Stomach (tissue), 19 donors: ENCODE data around the gene TRAF3. TPM values are rescaled to one million over a fixed set of nuclear protein-coding genes. Genes with fewer than 3 reads are reported as not detected.
A peak's percentile ranks its signal among the peaks of the same experiment; 100 is the strongest.

Experiments
- DNase-seq, 2 donors: peaks; one replicate each; pipeline versions ENCODE4 v3.0.0 to v3.0.0-alpha.2; 2013 to 2019
- H3K27ac ChIP-seq, 5 donors: fragments of 200-600 bp in 4 of 5; sonication (generic) in 4 of 5; one replicate each; pipeline ENCODE4 v1.5.1; 2013 to 2019; ENCODE audit warnings: mild to moderate bottlenecking in 1 of 5, moderate library complexity in 1 of 5
- H3K27me3 ChIP-seq, 3 donors: fragments of 200-600 bp; sonication (generic); one replicate each; pipeline ENCODE4 v1.5.1; 2017 to 2019; ENCODE audit warnings: mixed run types in 1 of 3
- H3K36me3 ChIP-seq, 4 donors: fragments of 200-600 bp; sonication (generic); 1 replicate in 3 of 4; 2 replicates in 1 of 4; pipeline ENCODE4 v1.5.1; 2016 to 2019
- H3K4me1 ChIP-seq, 4 donors: fragments of 200-600 bp; sonication (generic); one replicate each; pipeline ENCODE4 v1.5.1; 2016 to 2019
- H3K4me3 ChIP-seq, 4 donors: fragments of 200-600 bp; sonication (generic) in 3 of 4; one replicate each; pipeline ENCODE4 v1.5.1; 2016 to 2019; ENCODE audit warnings: mild to moderate bottlenecking in 1 of 4
- H3K9me3 ChIP-seq, 4 donors: fragments of 200-600 bp; sonication (generic); one replicate each; pipeline ENCODE4 v1.5.1; 2016 to 2019
- EP300 ChIP-seq: sonication (generic); formaldehyde crosslinking; IDR thresholded peaks from one replicate; pipeline ENCODE4 v1.6.1; 2017; ENCODE audit warnings: antibody characterized with exemption
- POLR2A ChIP-seq, 4 donors: fragments of 450-650 bp; IDR thresholded peaks; one replicate each; pipeline ENCODE4 v1.6.1; 2016; ENCODE audit warnings: antibody characterized with exemption in 4 of 4, control low read depth in 2 of 4, mild to moderate bottlenecking in 1 of 4, moderate library complexity in 1 of 4
- POLR2AphosphoS5 ChIP-seq, 3 donors: sonication (generic); formaldehyde crosslinking; IDR thresholded peaks; one replicate each; pipeline ENCODE4 v1.6.1; 2016; ENCODE audit warnings: antibody characterized with exemption in 3 of 3
- WGBS, 5 donors: extraction: QIAGEN DNeasy Blood & Tissue Kit in 3 of 5; methylation state at CpG; one replicate each; pipeline versions ENCODE4 v1.1.5 to v1.1.7; 2013 to 2018; 5-methylcytosine and 5-hydroxymethylcytosine counted together
- intact Hi-C: fragments of 100-400 bp; cut with DNase I; formaldehyde crosslinking; loops from one replicate; pipeline ENCODE4 v1.15.1; 2023; ENCODE audit warnings: low total_unique reads
- long read RNA-seq, 10 donors: transcript quantifications; one replicate each; lab custom pipeline, GENCODE V29; 2026
- polyA plus RNA-seq, 3 donors: library from polyadenylated mRNA; stranded (reverse); fragments of 200-250 nt; gene quantifications; one replicate each; pipeline ENCODE4 v1.2.3, GENCODE V29; 2013
- total RNA-seq, 5 donors: library from RNA; depleted of rRNA; stranded (reverse); fragments of >200 nt; gene quantifications; one replicate each; pipeline versions ENCODE4 v1.1.0 to v1.2.3, GENCODE V29; 2014 to 2016
- TF ChIP-seq, protein P1 (sequence below), 7 experiments: fragments of 450-650 bp in 4 of 7; fragments of 200-600 bp in 3 of 7; sonication (generic) in 3 of 7; IDR thresholded peaks; one replicate each; pipeline ENCODE4 v1.5.1; 2016 to 2019; ENCODE audit warnings: antibody characterized with exemption in 7 of 7, control low read depth in 2 of 7, mild to moderate bottlenecking in 1 of 7
- donor health status: healthy with polysubstance abuse.
- donor health status: Bipolar disorder and iron deficiency.
- donor health status: healthy.

TRAF3 gene, protein sequence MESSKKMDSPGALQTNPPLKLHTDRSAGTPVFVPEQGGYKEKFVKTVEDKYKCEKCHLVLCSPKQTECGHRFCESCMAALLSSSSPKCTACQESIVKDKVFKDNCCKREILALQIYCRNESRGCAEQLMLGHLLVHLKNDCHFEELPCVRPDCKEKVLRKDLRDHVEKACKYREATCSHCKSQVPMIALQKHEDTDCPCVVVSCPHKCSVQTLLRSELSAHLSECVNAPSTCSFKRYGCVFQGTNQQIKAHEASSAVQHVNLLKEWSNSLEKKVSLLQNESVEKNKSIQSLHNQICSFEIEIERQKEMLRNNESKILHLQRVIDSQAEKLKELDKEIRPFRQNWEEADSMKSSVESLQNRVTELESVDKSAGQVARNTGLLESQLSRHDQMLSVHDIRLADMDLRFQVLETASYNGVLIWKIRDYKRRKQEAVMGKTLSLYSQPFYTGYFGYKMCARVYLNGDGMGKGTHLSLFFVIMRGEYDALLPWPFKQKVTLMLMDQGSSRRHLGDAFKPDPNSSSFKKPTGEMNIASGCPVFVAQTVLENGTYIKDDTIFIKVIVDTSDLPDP
- total RNA-seq (10 to 100 TPM in 1 of 5 donors, 1 to 10 TPM in 4; 4.0 to 30.1 (median 7.5) TPM), polyA plus RNA-seq (1 to 10 TPM; 3.5 to 7.0 (median 3.9) TPM)
- long read RNA-seq, donor 1 = 0 reads
- long read RNA-seq, donor 2 = 0 reads
- long read RNA-seq, donor 3 = 0 reads
- long read RNA-seq, donor 4 = 0 reads
- long read RNA-seq, donor 5 = 0 reads
- long read RNA-seq, donor 6, partial matches to known transcripts = 0 of 2 reads
- long read RNA-seq, donor 6, other reads (novel, unspliced or antisense) = 0 of 2 reads
- long read RNA-seq, donor 7, partial matches to known transcripts = 0 of 1 reads
- long read RNA-seq, donor 7, other reads (novel, unspliced or antisense) = 0 of 1 reads
- long read RNA-seq, donor 8 = 0 reads
- long read RNA-seq, donor 9 = 0 reads
- long read RNA-seq, donor 10 = 0 reads

DNA sequence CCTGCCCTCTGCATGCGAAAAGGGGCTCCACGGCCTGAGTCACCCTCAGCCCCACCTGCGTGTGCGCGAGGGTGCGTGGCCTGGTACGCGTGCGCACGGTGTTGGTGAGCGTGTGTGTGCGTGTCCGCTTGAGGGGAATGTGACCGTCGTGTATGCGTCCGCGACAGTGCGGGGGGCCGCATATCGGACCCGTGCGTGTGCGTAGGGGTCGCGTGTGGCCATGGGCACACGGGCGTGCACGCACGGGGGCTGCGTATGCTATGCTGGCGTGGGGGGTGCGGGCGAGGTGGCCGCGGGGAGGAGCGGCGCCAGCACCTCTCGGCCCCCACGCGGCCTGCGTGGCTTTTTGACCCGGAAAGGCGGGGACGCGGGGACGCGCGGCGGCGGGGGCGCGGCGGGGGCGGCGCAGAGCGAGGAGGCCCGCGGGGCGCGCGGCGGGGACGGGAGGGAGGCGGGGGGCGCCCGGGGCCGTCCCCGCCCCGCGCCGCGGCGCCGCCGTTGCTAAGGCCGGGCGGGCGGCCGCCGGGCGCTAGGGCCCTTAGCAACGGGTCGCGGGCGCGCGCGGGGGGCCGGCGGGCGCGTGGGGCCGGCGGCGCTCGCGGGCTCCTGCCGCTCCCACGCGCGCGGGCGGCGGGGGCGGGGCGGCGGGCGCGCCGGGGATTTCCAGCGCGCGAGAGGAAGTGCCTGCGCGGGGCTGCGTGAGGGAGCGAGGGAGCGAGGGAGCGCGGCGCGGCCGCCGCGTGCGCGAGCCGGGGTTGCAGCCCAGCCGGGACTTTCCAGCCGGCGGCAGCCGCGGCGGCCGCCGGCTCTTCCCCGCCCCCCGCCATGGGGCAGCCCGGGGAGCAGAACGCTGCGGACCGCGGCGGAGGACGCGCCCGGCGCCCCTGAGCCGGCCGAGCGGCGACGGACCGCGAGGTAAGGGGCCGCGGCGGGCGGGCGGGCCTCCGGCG lies at the start of gene TRAF3:
TRAF3 (plus strand) TSS at position 689 of the 950 bp plus-strand sequence. CDS start 92,753 bp downstream, outside the sequence.
- intact Hi-C loops = loop anchor here (10.0 kb wide), 1 partner anchor 138 kb away; no protein-coding TSS in a partner anchor
- Histone ChIP-seq H3K36me3 (no peaks in the 10 kb centered on the region), H3K4me1 (peaks cover 0 to 43% (median 20%) of the 10 kb centered on the region in 4 donors), H3K9me3 (no peaks in the 10 kb centered on the region), H3K27me3 (no peaks in the 10 kb centered on the region), H3K4me3 (peak within 1 kb of the TSS; percentile 81 to 99 (median 88)), H3K27ac (peak within 1 kb of the TSS; percentile 78 to 96 (median 89))
- 3 to 50% (median 19%) methylated on average over 35 to 139 of the region's 163 CpGs for WGBS, 5 donors
- TF ChIP-seq, protein P1, sequence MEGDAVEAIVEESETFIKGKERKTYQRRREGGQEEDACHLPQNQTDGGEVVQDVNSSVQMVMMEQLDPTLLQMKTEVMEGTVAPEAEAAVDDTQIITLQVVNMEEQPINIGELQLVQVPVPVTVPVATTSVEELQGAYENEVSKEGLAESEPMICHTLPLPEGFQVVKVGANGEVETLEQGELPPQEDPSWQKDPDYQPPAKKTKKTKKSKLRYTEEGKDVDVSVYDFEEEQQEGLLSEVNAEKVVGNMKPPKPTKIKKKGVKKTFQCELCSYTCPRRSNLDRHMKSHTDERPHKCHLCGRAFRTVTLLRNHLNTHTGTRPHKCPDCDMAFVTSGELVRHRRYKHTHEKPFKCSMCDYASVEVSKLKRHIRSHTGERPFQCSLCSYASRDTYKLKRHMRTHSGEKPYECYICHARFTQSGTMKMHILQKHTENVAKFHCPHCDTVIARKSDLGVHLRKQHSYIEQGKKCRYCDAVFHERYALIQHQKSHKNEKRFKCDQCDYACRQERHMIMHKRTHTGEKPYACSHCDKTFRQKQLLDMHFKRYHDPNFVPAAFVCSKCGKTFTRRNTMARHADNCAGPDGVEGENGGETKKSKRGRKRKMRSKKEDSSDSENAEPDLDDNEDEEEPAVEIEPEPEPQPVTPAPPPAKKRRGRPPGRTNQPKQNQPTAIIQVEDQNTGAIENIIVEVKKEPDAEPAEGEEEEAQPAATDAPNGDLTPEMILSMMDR (IDR thresholded peaks at IDR 0.05) = no peak
- TF ChIP-seq POLR2A (IDR thresholded peaks at IDR 0.05) = no peak
- TF ChIP-seq EP300 = no peak
- TF ChIP-seq POLR2AphosphoS5 (IDR thresholded peaks at IDR 0.05) = no peak
- peak; percentile 70 to 92 for DNase-seq

DNA sequence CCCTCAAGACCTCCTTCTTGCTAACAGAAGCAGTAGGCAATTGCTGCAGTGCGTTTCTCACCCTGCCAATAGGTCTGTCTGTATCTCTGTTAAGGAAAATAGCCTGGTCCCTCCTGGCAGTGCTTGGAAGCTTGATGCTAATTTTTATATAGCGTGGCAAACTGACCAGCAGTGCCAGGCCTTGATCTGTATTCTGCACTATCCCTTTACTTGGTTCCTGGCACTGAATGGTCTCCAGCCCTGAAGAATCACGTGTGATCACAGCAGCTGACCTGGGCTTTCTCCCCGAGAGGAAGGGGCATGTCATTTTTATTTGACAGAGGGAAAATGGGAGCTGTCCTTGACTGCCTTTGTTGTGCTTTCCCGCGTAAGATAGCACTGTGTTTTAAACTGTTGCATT lies 48.7 kb upstream of the TRAF3 start:
- H3K27ac ChIP-seq = no peak overlapping the region
- no peaks in the 10 kb centered on the region for H3K27me3 ChIP-seq
- H3K4me1 ChIP-seq = peaks cover 0 to 8% (median 2%) of the 10 kb centered on the region in 4 donors
- TF ChIP-seq, protein P1 (IDR thresholded peaks at IDR 0.05) = no peak
- no peak for TF ChIP-seq EP300
- TF ChIP-seq POLR2A (IDR thresholded peaks at IDR 0.05) = no peak
- TF ChIP-seq POLR2AphosphoS5 (IDR thresholded peaks at IDR 0.05) = no peak
- no peaks in the 10 kb centered on the region for H3K9me3 ChIP-seq
- no peak for DNase-seq
- no peak overlapping the region for H3K4me3 ChIP-seq
- H3K36me3 ChIP-seq = peaks cover 15 to 88% (median 81%) of the 10 kb centered on the region in 4 donors
- WGBS, 5 donors = 88 to 97% (median 91%) methylated on average over 6 of the region's 6 CpGs
- intact Hi-C loops = no loop called here

DNA sequence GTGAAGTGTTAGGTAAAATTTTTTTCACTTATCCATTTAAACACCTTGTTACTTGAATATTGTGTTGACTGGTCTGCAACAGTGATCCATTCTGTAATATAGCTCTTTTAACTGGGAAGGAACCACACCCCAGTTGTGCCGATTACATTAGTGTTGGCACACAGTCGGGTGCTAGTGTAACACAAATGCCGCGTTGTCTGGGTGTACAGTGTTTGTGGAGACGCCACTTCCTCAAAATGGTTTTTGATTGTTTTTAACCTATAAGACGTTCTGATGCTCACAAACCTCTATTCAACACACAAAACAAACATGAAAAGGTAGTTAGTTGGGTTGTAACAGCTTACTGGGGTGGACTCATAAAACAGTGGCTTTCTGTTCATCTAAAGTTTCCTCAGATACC lies 48.0 kb upstream of the TRAF3 start:
- Histone ChIP-seq H3K9me3 (no peaks in the 10 kb centered on the region), H3K27me3 (no peaks in the 10 kb centered on the region), H3K27ac (no peak overlapping the region), H3K36me3 (peaks cover 12 to 87% (median 80%) of the 10 kb centered on the region in 4 donors), H3K4me3 (no peak overlapping the region), H3K4me1 (peaks cover 0 to 8% (median 2%) of the 10 kb centered on the region in 4 donors)
- WGBS, 5 donors = 72 to 85% (median 79%) methylated on average over 6 of the region's 6 CpGs
- TF ChIP-seq POLR2AphosphoS5 (IDR thresholded peaks at IDR 0.05) = no peak
- no peak for TF ChIP-seq EP300
- intact Hi-C loops = no loop called here
- DNase-seq = no peak

DNA sequence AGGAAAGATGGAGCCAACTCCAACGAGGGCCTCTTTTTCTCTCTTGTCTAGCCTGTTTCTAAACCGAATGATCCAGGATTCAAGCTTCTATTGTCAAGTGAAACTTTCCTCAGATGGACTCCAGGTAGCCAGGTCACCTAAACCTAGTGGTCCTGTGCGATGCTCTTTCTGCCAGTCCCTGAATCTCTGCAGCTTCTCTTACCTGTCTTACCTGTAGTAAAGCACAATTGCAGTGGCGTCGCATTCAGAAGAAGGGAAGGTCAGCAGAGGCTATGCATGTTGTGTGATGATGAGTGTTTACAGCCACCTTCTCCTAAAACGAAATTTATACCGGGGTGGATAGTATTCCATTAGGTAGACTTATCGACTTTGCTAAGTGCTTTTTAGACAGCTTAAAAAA lies 47.4 kb upstream of the TRAF3 start:
- peaks cover 0 to 8% (median 2%) of the 10 kb centered on the region in 4 donors for H3K4me1 ChIP-seq
- no peaks in the 10 kb centered on the region for H3K9me3 ChIP-seq
- WGBS, 5 donors = 91 to 96% (median 94%) methylated on average over 8 of the region's 8 CpGs
- no peaks in the 10 kb centered on the region for H3K27me3 ChIP-seq
- no peak overlapping the region for H3K27ac ChIP-seq
- intact Hi-C loops = no loop called here
- no peak overlapping the region for H3K4me3 ChIP-seq
- H3K36me3 ChIP-seq = peaks cover 12 to 83% (median 76%) of the 10 kb centered on the region in 4 donors
- TF ChIP-seq POLR2A (IDR thresholded peaks at IDR 0.05) = no peak
- TF ChIP-seq, protein P1 (IDR thresholded peaks at IDR 0.05) = no peak
- no peak for TF ChIP-seq POLR2AphosphoS5 (IDR thresholded peaks at IDR 0.05)
- no peak for TF ChIP-seq EP300
- no peak for DNase-seq
